Trophoblast cell (in vitro differentiated cells and primary cell): ENCODE data around the gene UBASH3B.

Source experiments
- DNase-seq, 2 donors: peaks; one replicate each; pipeline ENCODE4 v3.0.0-alpha.2; 2016
- H2AFZ ChIP-seq: 2 replicates; pipeline ENCODE4 v1.6.1; 2013; ENCODE audit warnings: low read length, moderate library complexity, mild to moderate bottlenecking; ENCODE audit not compliant: insufficient read depth, poor library complexity
- H2AK5ac ChIP-seq: 2 replicates; pipeline ENCODE4 v1.6.1; 2013; ENCODE audit warnings: mild to moderate bottlenecking, low read length
- H2BK120ac ChIP-seq: 2 replicates; pipeline ENCODE4 v1.6.1; 2013; ENCODE audit warnings: low read length, mild to moderate bottlenecking, moderate library complexity; ENCODE audit not compliant: insufficient read depth, poor library complexity
- H2BK12ac ChIP-seq: 2 replicates; pipeline ENCODE4 v1.6.1; 2013; ENCODE audit warnings: mild to moderate bottlenecking, low read length, moderate library complexity
- H2BK5ac ChIP-seq: 2 replicates; pipeline ENCODE4 v1.6.1; 2013; ENCODE audit warnings: low read length, low read depth, moderate library complexity, mild to moderate bottlenecking; ENCODE audit not compliant: poor library complexity
- H3K14ac ChIP-seq: 2 replicates; pipeline ENCODE4 v1.6.1; 2013; ENCODE audit warnings: mild to moderate bottlenecking, low read length
- H3K18ac ChIP-seq: 2 replicates; pipeline ENCODE4 v1.6.1; 2013; ENCODE audit warnings: mild to moderate bottlenecking, low read length
- H3K23ac ChIP-seq: 2 replicates; pipeline ENCODE4 v1.6.1; 2013; ENCODE audit warnings: low read length
- H3K27ac ChIP-seq: 2 replicates; pipeline ENCODE4 v1.5.1; 2013; ENCODE audit warnings: low read depth, mild to moderate bottlenecking, inconsistent platforms, low read length, moderate library complexity
- H3K27me3 ChIP-seq: 2 replicates; pipeline ENCODE4 v1.6.1; 2013; ENCODE audit warnings: inconsistent platforms, mild to moderate bottlenecking, low read length, moderate library complexity; ENCODE audit not compliant: insufficient read depth
- H3K36me3 ChIP-seq, 2 experiments: 1 replicate in 1 of 2; 2 replicates in 1 of 2; pipeline ENCODE4 v1.6.1; 2013; ENCODE audit warnings: low read length in 2 of 2, mild to moderate bottlenecking in 2 of 2, moderate library complexity in 1 of 2; ENCODE audit not compliant: insufficient read depth in 2 of 2, control insufficient read depth in 1 of 2
- H3K4ac ChIP-seq: 2 replicates; pipeline ENCODE4 v1.6.1; 2013; ENCODE audit warnings: low read depth, mild to moderate bottlenecking, low read length, moderate library complexity
- H3K4me1 ChIP-seq, 2 experiments: 1 replicate in 1 of 2; 2 replicates in 1 of 2; pipeline ENCODE4 v1.6.1; 2013; ENCODE audit warnings: low read length in 2 of 2, mild to moderate bottlenecking in 2 of 2, moderate library complexity in 1 of 2; ENCODE audit not compliant: insufficient read depth in 2 of 2, control insufficient read depth in 1 of 2
- H3K4me2 ChIP-seq: 2 replicates; pipeline ENCODE4 v1.6.1; 2013; ENCODE audit warnings: inconsistent platforms, mild to moderate bottlenecking, low read length, moderate library complexity
- H3K4me3 ChIP-seq: 2 replicates; pipeline ENCODE4 v1.5.1; 2013; ENCODE audit warnings: mild to moderate bottlenecking, low read depth, low read length, inconsistent platforms
- H3K79me1 ChIP-seq: one replicate; pipeline ENCODE4 v1.6.1; 2013; ENCODE audit warnings: low read length
- H3K79me2 ChIP-seq: 2 replicates; pipeline ENCODE4 v1.6.1; 2013; ENCODE audit warnings: low read length, mild to moderate bottlenecking; ENCODE audit not compliant: control insufficient read depth, insufficient read depth, poor library complexity
- H3K9ac ChIP-seq: 2 replicates; pipeline ENCODE4 v1.6.1; 2013; ENCODE audit warnings: mild to moderate bottlenecking, low read length
- H3K9me3 ChIP-seq: 2 replicates; pipeline ENCODE4 v1.6.1; 2013; ENCODE audit warnings: low read depth, mild to moderate bottlenecking, control low read depth, inconsistent platforms, low read length; ENCODE audit not compliant: insufficient read depth
- H4K12ac ChIP-seq: 2 replicates; pipeline ENCODE4 v1.6.1; 2013; ENCODE audit warnings: low read depth, mild to moderate bottlenecking, low read length, moderate library complexity
- H4K8ac ChIP-seq: 2 replicates; pipeline ENCODE4 v1.6.1; 2013; ENCODE audit warnings: low read depth, mild to moderate bottlenecking, low read length, moderate library complexity
- H4K91ac ChIP-seq: one replicate; pipeline ENCODE4 v1.6.1; 2013; ENCODE audit warnings: low read depth, mild to moderate bottlenecking, low read length, moderate library complexity
- WGBS: extraction: QIAGEN DNeasy Blood & Tissue Kit; methylation state at CpG from one replicate; pipeline ENCODE4 v1.1.7; 2013; ENCODE audit warnings: missing lambda C conversion rate; ENCODE audit not compliant: insufficient read length, insufficient coverage; ENCODE audit errors: extremely low coverage; 5-methylcytosine and 5-hydroxymethylcytosine counted together

The UBASH3B gene

DNA sequence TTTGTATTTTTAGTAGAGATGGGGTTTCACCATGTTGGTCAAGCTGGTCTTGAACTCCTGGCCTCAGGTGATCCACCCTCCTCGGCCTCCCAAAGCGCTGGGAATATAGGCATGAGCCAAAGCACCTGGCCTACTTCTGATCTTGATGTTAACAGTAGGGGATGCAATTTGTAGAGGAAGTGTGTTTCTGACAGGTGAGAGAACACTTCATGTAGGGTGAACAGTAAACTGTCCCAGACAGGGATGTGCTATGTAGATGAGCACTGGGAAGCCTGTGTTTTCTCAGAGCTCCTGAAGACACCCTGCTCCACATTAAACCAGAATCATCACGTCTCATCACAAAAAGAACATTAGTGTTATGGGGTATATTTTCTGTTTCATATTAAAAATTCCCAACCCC lies 45.1 kb downstream of the UBASH3B start:
- H2BK5ac ChIP-seq: no peak overlapping the region
- WGBS: no CpG with 5 or more reads among the region's 3 CpGs
- no peak overlapping the region for H2BK12ac ChIP-seq
- no peaks in the 10 kb centered on the region for H3K9me3 ChIP-seq
- H3K14ac ChIP-seq: no peak overlapping the region
- H2AFZ ChIP-seq: no peak overlapping the region
- H3K27ac ChIP-seq: no peak overlapping the region
- H3K4me2 ChIP-seq: no peak overlapping the region
- H3K79me1 ChIP-seq: peaks cover 6% of the 10 kb centered on the region
- peaks cover 14 to 15% of the 10 kb centered on the region in 2 experiments for H3K4me1 ChIP-seq
- no peak overlapping the region for H4K8ac ChIP-seq
- H2AK5ac ChIP-seq: no peak overlapping the region
- no peak overlapping the region for H4K91ac ChIP-seq
- no peaks in the 10 kb centered on the region for H3K27me3 ChIP-seq
- peaks cover 4 to 6% of the 10 kb centered on the region in 2 experiments for H3K36me3 ChIP-seq
- no peak overlapping the region for H3K18ac ChIP-seq
- H2BK120ac ChIP-seq: no peak overlapping the region
- no peak overlapping the region for H3K4ac ChIP-seq
- H3K9ac ChIP-seq: no peak overlapping the region
- no peak for DNase-seq
- peaks cover 7% of the 10 kb centered on the region for H3K79me2 ChIP-seq
- H3K4me3 ChIP-seq: no peak overlapping the region
- no peak overlapping the region for H3K23ac ChIP-seq
- H4K12ac ChIP-seq: no peak overlapping the region

DNA sequence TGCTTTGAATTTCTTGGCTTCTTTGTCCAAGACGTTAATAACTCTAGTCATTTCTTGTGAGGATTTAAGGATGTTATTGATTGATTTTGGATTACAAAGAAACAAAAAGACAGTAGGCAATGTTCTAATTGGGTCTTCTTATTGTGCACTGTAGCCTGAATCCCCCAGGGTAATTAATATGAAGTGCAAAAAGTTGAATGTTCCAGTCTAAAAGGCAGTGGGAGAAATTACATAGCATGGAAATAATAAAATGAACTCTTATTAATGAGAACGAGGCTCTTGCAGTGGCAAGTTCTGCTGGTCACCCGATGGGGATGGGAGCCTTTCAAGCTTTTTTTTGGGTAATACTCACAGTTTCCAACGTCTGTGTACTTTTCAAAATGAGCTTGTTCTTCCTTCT lies 45.6 kb downstream of the UBASH3B start:
- Histone ChIP-seq H4K8ac (no peak overlapping the region), H3K9ac (no peak overlapping the region), H4K12ac (no peak overlapping the region), H2AK5ac (no peak overlapping the region), H2AFZ (no peak overlapping the region), H3K36me3 (peaks cover 4 to 7% of the 10 kb centered on the region in 2 experiments), H4K91ac (no peak overlapping the region), H3K4ac (no peak overlapping the region), H3K18ac (no peak overlapping the region), H3K4me1 (peaks cover 17 to 18% of the 10 kb centered on the region in 2 experiments), H3K27ac (no peak overlapping the region), H3K23ac (no peak overlapping the region), H3K9me3 (no peaks in the 10 kb centered on the region), H3K4me2 (no peak overlapping the region), H3K4me3 (no peak overlapping the region), H3K79me2 (peaks cover 8% of the 10 kb centered on the region), H3K14ac (no peak overlapping the region), H2BK120ac (no peak overlapping the region), H2BK12ac (no peak overlapping the region), H2BK5ac (no peak overlapping the region), H3K27me3 (no peaks in the 10 kb centered on the region), H3K79me1 (peaks cover 8% of the 10 kb centered on the region)
- WGBS: no CpG with 5 or more reads among the region's 4 CpGs
- DNase-seq: no peak

DNA sequence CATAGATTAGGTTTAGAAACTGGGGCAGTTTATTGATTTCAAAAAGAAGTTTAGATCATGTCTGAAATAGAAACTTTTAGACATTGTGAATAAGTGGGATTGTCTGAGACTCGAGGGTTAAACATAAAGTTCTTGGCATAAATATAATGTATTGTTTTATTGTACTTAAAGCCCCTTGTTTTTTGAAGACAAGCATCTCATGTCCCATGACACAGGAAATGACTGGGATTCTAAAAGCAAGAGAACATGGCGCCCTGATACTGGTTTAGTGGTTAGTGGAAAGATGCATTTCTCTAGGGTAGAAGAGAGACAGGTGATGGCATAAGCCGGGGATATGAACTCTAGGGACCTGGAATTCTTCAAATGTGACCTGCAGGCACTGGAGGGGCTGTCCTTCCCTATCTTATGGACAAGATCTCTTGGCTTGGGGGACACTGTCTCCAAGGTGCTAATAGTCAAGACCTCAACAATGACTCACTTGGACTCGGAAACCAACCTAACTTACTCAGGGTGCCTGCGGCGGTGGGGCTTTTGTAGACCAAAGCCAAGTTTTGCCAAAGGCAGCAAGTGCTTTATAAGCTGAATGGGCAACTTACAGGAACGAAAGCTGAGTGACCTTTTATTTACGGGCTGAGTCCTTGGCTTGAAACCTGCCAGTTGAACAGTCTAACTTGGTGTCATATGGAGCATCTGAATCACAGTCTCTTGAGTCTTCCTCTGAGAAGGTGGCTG lies 48.2 kb downstream of the UBASH3B start:
- Histone ChIP-seq H3K4me3 (no peak overlapping the region), H3K23ac (no peak overlapping the region), H2BK5ac (peak overlapping the region; percentile 27), H3K9ac (no peak overlapping the region), H3K36me3 (peaks cover 2 to 6% of the 10 kb centered on the region in 2 experiments), H2BK12ac (peak overlapping the region; percentile 82), H4K12ac (no peak overlapping the region), H2AFZ (no peak overlapping the region), H3K4ac (peak overlapping the region; percentile 41), H2BK120ac (no peak overlapping the region), H3K18ac (peak overlapping the region; percentile 56), H4K8ac (no peak overlapping the region), H3K9me3 (no peaks in the 10 kb centered on the region), H4K91ac (peak overlapping the region; percentile 57), H3K14ac (peak overlapping the region; percentile 44), H3K4me2 (no peak overlapping the region), H3K79me1 (peaks cover 10% of the 10 kb centered on the region), H3K79me2 (peaks cover 8% of the 10 kb centered on the region), H2AK5ac (no peak overlapping the region), H3K27me3 (no peaks in the 10 kb centered on the region), H3K4me1 (peaks cover 15 to 19% of the 10 kb centered on the region in 2 experiments), H3K27ac (peak overlapping the region; percentile 76)
- peak; percentile 97 to 98 for DNase-seq
- no CpG with 5 or more reads among the region's 8 CpGs for WGBS

DNA sequence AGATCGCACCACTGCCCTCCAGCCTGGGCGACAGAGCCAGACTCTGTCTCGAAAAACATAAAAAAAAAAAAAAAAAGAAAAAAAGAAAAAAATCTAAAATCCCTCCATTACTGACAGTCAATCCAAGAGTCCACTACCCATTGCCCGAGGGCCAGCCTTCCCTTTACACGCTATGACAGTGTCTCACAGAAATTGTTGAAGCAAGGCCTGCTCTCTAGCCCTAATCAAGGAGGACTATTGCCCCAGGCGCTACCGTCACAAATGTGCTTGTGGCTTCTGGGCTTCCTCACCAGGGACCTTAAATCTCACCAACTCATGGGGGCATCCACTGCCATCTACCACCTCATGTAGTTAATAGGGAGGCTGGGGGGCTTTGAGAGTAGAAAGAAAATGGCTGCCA lies 49.9 kb downstream of the UBASH3B start:
- Histone ChIP-seq H3K18ac (peak overlapping the region; percentile 43), H2AK5ac (peak overlapping the region; percentile 11), H2AFZ (no peak overlapping the region), H3K4me1 (peaks cover 20 to 28% of the 10 kb centered on the region in 2 experiments), H3K4me3 (no peak overlapping the region), H3K79me2 (peaks cover 8% of the 10 kb centered on the region), H3K9ac (no peak overlapping the region), H2BK5ac (peak overlapping the region; percentile 48), H4K91ac (peak overlapping the region; percentile 46), H3K4ac (peak overlapping the region; percentile 24), H4K8ac (peak overlapping the region; percentile 12), H2BK12ac (peak overlapping the region; percentile 55), H3K23ac (no peak overlapping the region), H3K4me2 (no peak overlapping the region), H3K27me3 (no peaks in the 10 kb centered on the region), H3K27ac (peak overlapping the region; percentile 7), H2BK120ac (peak overlapping the region; percentile 10), H3K9me3 (no peaks in the 10 kb centered on the region), H3K36me3 (peaks cover 2 to 3% of the 10 kb centered on the region in 2 experiments), H3K79me1 (peaks cover 12% of the 10 kb centered on the region), H3K14ac (peak overlapping the region; percentile 16), H4K12ac (no peak overlapping the region)
- DNase-seq: peak; percentile 94 to 95
- WGBS: no CpG with 5 or more reads among the region's 7 CpGs
